ENCODE results near the gene NTNG1.
A peak's percentile ranks its signal among the peaks of the same experiment; 100 is the strongest.

The NTNG1 gene

DNA sequence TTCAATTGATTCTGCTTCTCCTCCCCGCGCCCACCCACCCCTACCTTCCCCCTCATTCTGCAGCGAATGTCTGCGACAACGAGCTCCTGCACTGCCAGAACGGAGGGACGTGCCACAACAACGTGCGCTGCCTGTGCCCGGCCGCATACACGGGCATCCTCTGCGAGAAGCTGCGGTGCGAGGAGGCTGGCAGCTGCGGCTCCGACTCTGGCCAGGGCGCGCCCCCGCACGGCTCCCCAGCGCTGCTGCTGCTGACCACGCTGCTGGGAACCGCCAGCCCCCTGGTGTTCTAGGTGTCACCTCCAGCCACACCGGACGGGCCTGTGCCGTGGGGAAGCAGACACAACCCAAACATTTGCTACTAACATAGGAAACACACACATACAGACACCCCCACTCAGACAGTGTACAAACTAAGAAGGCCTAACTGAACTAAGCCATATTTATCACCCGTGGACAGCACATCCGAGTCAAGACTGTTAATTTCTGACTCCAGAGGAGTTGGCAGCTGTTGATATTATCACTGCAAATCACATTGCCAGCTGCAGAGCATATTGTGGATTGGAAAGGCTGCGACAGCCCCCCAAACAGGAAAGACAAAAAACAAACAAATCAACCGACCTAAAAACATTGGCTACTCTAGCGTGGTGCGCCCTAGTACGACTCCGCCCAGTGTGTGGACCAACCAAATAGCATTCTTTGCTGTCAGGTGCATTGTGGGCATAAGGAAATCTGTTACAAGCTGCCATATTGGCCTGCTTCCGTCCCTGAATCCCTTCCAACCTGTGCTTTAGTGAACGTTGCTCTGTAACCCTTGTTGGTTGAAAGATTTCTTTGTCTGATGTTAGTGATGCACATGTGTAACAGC, 339.9 kb downstream of the NTNG1 start:
- FAIRE-seq (no peak), DNase-seq (ENCODE audit: extremely low spot score, insufficient read length, low read depth) (no peak)

DNA sequence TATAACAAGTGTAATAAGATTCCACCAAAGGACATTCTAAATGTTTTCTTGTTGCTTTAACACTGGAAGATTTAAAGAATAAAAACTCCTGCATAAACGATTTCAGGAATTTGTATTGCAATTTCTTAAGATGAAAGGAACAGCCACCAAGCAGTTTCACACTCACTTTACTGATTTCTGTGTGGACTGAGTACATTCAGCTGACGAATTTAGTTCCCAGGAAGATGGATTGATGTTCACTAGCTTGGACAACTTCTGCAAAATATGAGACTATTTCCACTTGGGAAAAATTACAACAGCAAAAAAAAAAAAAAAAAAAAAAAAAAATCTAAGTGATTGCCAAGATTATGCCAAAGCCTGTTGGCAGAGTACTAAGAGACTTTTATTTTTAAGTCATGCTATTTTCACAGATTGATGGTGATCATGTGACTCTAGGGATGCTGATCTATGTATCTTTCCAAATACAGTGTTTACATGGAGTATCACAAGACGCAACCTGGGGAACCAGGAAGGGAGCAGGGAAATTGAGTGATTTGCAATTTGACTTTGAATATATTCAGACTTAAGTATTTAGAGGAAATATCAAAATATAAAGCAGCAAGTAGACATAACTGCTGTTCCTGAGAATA, 341.0 kb downstream of the NTNG1 start:
- DNase-seq (ENCODE audit: extremely low spot score, insufficient read length, low read depth) (no peak), FAIRE-seq (no peak)

DNA sequence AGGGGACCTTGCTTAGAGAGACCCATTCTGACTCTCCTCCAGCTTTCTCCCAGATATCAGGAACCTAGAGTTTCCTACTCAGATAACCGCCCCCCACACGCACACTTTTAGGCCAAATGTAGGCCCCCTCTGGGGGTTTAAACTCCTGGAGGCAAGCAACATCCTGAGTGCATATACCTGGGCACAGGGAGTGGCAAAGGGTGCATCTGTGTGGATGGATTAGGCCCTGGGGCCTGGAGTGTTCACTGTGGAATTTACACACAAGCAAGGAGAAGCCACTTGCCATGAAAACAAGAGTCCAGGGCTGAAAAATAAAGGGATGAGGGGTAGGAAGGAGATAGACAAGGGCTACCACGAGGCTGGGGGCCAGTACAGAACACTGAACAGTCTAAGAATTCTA, 343.1 kb downstream of the NTNG1 start:
- FAIRE-seq (no peak), DNase-seq (ENCODE audit: extremely low spot score, insufficient read length, low read depth) (no peak)

DNA sequence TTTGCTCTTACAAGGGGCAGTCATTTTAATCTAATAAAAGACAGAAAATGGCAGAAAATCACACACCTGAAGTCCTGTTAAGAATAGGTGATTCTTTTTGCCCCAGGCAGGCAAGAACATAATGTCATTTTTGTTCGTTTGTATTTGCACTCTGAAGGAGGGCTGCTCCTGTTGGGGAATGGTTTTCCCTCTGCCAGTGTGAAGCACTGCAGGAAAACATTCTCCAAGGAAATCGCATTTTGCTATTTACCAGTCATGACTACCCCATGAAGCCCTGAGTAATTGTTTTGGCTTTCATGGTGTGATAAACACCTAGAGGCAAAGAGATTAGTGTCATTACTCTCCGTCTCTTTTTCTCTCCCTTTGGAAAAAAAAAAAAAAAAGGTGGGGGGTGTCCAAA, 345.5 kb downstream of the NTNG1 start:
- DNase-seq (ENCODE audit: extremely low spot score, insufficient read length, low read depth) = no peak
- FAIRE-seq = no peak

DNA sequence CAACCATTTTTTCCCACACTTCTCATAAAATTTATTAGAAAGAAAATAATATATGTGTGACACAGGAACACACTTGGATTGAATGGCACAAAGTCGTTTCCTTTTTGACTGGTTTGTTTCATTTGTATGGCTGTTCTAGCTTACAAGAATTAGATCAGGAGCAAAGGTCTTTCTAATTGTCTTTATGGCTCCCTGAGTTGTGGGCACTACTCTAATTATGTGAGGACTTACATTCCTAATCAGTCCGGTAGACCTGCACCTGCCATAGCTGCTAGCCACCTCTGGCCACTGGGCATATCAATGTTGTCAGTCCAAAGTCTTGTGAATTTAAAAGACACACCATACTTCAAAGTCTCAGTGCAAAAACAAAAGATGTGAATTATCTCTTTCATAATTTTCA, 346.7 kb downstream of the NTNG1 start:
- DNase-seq (ENCODE audit: extremely low spot score, insufficient read length, low read depth) (no peak), FAIRE-seq (no peak)

DNA sequence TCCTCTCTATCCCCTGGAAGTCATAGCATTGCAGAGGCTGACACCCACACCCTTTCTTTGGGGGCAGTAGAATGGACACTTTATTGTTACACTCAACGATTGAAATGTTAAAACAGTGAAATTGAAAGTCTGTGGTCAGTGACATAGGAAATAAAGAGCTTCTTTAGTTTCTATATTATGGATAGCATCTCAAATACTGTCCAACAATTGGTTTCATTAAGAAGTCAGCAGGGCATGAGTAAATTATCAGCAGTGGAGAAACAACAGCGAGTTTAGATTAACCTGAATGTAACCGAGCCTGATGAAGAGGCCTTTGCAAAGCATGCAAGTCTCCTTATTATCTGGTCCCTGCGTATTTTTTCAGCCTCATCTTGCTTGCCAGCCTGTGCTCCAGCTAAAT, 350.7 kb downstream of the NTNG1 start:
- no peak for FAIRE-seq
- no peak for DNase-seq (ENCODE audit: extremely low spot score, insufficient read length, low read depth)

DNA sequence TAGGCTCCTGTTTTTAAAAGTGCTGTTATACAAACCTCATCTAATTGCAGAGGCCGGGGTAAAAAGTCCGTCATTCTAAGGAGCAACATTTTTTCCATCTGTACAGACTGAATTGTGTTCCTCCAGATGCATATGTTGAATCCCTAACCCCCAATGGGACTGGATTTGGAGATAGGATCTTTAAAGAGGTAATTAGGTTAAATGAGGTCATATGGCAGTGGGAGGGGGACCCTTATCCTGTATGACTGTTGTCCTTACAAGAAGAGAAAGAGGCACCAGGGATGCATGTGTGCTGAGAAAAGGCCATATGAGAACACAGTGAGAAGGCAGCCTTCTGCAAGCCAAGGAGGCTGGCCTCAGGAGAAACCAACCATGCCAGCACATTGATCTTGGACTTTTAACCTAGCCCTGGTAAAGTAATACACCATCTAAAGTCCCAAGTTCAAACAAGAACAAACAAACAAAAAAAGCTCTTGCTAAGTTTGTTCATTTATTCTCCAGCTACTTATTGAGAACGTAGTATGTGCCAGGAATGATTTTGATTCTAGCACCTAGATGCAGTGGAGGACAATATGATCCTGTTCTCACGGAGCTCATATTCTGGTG, 352.4 kb downstream of the NTNG1 start:
- DNase-seq (ENCODE audit: extremely low spot score, insufficient read length, low read depth) (no peak), FAIRE-seq (no peak)

DNA sequence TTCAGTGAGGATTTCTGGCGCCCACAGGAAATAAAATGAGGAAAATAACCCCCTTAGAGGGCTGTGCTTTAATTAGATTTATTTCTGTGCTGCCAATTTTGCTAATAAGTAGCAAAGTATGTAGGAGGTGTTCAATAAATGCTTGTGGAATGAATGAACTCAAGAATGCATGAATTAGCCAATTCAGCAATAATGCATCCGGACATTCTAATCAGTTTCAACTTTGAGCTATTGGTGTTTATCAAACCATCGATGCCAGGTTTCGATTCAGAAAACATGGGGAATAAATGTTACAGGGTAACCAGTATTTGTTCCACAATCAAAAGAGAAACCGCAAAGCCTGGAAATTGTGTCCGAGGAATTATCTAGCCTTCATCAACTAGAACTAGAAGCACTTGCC, 353.2 kb downstream of the NTNG1 start:
- DNase-seq (ENCODE audit: extremely low spot score, insufficient read length, low read depth) (no peak), FAIRE-seq (no peak)

DNA sequence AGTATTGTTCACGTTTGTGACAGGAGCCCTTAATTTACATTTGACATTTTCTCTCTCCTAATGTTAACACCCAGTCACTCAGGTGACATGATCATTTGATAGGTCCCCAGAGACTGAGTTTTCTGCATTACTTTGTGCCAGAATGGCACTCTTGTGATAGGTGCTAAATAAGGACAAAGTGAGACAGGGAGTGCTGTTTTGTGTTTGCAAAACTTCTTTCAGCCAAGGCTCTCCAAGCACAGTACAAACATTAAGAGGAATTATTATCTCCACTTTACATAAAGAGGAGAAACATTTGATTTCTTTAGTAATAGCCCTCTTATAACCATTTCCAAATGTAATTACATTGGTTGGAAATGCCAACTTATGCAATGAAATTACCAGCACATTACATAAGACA, 355.2 kb downstream of the NTNG1 start:
- FAIRE-seq (no peak), DNase-seq (ENCODE audit: extremely low spot score, insufficient read length, low read depth) (no peak)

DNA sequence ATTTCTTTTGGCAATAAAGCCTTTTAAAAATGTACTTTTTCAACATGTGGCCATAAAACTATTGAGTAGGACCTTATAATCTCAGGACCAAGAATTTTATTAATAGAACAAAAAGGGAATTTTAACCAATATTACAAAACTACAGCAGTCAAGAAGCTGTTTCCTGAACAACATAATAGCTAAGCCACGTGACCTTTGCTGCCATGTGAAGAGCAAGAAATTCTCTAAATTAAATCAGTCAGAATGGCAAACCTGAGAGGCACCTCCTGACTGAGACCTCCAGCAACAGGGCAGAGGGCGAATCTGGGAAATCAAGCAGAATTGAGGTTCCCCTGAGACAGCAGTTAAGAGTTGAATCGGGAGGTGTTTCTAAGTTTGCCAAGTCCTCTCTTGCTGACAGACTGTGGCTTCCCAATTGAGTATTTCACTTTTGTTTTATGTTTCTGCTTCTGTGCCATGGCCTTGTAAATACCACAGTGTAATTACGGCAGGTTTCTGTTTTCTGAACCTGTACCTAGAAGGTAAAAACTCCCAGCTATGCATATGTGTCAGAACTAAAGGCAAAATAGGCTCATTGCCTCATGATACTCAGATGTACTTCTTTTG, 358.4 kb downstream of the NTNG1 start:
- FAIRE-seq = peak; percentile 91

DNA sequence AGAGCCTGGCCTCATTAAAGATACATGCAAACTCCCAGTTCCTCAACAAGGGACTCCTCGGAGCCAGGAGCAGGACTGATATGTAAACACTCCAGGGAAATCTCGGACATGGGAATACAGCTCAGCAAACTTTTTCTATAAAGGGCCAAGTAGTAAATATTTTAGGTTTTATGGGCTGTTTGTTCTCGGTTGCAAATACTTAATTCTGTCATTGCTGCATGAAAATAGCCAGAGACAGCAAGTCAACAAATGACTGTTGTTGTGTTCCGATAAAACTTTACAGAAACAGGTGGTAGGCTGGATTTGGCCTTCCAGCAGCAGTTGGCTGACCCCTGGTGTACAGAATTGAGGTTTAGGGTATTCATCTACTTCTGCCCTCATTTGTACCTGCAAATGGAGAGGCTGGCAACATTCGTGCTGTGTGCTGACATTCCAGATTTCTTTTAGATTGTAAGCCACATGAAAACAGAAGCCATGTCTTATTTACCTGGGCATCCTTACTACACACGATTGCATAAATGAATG, 360.3 kb downstream of the NTNG1 start:
- no peak for FAIRE-seq
- DNase-seq (ENCODE audit: extremely low spot score, insufficient read length, low read depth) = no peak

More for the DNA sequence above, 358.4 kb downstream of the NTNG1 start:
- DNase-seq (ENCODE audit: extremely low spot score, insufficient read length, low read depth) = no peak

DNA sequence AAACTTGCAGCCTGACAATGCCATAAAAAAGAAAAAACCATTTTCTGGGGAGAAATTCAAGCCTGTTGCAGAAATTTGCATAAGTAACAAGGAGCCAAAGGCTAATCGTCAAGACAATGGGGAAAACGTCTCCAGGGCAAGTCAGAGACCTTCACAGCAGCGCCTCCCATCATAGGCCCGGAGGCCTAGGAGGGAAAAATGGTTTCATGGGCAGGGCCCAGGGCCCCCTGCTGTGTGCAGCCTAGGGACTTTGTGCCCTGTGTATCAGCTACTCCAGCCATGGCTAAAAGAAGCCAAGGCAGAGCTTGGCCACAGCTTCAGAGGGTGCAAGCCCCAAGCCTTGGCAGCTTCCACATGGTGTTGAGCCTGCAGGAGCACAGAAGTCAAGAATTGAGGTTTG, 369.5 kb downstream of the NTNG1 start:
- FAIRE-seq (no peak), DNase-seq (ENCODE audit: extremely low spot score, insufficient read length, low read depth) (no peak)

DNA sequence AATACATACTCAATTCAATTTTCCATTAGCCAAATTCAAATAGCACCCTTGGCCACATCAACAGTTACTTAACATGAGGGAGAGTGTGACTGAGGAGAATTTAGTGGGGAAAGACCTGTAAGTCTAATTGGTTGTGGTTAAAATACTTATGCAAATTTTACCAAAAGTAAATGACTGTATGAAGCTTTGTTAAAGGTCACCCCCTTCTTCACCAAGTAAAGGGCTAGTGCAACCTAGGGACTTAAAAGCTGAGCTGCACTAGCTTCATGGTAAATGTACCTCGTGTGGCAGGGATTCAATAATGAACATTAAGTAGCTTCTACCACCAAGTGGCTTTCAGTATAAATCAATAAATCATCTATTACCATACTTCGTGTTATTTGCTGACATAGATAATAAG, 372.0 kb downstream of the NTNG1 start:
- FAIRE-seq (no peak), DNase-seq (ENCODE audit: extremely low spot score, insufficient read length, low read depth) (no peak)

DNA sequence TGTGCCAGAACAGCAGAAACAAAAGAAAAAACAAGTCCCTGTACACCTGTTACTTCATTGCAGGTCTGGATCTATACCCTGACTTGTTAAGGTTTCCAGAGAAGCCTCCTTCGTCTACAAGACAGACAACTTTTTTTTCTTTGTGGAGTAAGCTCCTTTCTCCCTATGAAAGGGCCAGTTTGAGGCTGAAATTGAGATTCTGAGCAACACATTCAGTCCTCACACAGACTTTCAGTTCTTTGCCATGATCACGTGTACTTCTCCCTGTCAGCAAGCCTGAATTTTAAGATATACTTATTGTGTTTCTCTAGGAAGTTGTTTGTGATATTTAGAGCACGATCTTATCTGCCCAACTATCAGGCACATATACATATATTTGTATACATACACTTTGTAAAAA, 374.0 kb downstream of the NTNG1 start:
- no peak for DNase-seq (ENCODE audit: extremely low spot score, insufficient read length, low read depth)
- FAIRE-seq = no peak

DNA sequence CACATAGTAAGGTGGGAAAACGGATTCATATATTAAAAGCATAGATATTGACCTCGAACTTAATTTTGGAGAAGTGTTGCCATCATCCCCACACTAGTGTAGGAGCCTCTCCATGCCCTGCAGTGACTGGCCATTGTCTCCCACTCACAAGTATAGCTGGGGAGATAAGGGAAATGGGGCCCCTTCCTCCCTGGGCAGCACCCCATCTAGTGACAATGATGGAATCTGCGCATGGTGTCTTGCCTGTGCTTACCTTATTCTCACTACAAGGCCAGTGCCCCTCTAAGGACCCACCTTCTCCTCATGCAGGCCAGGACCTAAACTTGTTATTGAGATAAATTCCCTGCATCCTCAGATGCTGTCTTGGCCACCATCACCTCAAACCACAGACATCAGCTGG, 374.9 kb downstream of the NTNG1 start:
- DNase-seq (ENCODE audit: extremely low spot score, insufficient read length, low read depth) (no peak), FAIRE-seq (no peak)

DNA sequence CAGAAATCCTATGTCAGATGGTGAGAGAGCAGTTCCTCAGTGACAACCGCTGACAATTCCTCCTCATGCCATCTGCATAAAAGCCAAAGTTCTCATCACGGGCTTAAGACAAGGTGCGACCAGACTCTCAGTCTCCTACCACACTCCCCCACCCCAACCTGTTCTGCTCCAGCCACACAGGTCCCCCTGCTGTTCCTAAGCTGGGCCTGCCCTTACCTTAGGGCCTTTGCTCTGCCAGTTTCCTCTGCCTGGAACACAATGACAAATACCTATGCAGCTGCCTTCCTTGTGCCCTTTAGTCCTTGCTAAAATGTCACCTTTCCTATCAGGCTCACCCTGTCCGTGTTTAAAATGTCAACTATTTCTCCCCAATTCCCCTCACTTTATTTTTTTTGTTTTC, 382.2 kb downstream of the NTNG1 start:
- no peak for FAIRE-seq
- DNase-seq (ENCODE audit: extremely low spot score, insufficient read length, low read depth) = no peak

DNA sequence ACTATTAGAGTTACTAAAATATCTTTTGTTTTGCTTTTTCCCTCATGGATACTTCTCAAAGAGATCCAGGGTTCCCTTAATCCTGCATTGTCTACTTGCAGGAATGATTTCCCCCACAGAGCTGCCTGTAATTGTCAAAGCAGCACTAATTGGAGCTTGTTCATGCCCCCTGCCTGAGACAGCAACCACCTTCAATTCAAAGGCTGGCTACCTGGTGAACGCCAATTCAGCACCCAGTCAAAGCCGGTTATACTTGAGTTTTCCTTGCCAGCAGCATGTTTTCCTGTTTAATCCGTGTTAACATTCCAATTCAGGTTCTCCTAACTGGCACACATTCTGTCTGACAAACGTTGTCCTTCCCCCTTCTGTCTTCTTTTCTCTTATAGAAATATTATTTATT, 382.9 kb downstream of the NTNG1 start:
- no peak for DNase-seq (ENCODE audit: extremely low spot score, insufficient read length, low read depth)
- FAIRE-seq = no peak

DNA sequence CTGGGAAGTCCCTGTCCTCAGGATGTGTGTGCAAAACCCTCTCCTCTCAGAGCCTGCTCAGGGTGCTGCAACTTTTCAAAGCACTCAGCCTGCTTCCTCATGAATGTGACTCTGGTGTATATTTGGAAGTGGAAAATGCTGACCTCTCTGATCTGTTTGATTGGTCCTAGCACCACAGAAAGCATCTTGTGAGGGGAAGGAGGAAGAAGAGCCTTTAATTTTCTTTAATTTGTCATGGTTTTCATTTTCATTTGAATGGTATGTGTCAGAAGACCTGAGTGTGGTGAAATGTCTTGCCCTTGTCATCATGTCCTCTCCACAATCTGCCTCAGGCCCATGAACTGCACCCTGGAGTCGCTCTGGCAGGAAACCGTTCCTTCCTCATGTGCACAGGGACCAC, 383.5 kb downstream of the NTNG1 start:
- DNase-seq (ENCODE audit: extremely low spot score, insufficient read length, low read depth) (no peak), FAIRE-seq (no peak)

DNA sequence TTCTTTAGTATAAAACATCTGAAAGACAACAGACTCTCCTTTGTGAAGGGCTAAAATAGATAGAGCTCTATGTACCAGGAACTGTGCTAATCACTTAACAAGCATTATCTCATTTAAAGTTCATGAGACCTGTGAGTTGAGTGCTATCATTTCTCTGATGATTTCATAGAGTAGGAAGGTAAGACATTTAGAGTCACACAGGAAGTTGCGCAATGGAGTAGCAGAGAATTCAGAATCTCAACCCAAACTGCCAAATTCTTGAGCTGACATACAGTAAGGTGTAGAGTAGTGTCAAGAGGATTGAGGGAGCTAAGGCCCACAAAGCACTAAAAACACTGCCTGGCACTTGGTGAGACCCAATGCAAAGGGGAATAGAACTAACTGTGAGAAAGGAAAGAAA, 384.3 kb downstream of the NTNG1 start:
- DNase-seq (ENCODE audit: extremely low spot score, insufficient read length, low read depth) (no peak), FAIRE-seq (no peak)

DNA sequence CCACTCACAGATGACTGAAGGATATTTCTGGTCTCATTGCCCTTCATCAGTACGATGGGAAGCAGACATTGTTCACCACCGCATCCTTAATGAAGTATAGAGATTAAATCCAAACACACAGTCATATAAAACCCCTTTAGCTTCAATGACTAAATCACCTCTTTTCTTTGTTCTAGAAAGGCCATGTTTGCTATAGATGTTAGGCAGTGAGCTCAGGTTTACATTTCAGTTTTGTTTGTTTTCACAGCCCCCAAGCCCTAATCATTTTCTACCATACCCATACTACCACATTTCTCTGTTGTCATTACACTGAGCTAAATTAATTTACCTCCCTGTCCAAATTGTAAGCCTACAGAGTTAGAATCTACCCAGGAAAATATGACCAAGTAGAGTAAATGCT, 385.1 kb downstream of the NTNG1 start:
- no peak for DNase-seq (ENCODE audit: extremely low spot score, insufficient read length, low read depth)
- no peak for FAIRE-seq

Measured in GM18507 (cell line).